SIG-M5 treated with dmso at 0.1 percent for 504 hours (cell line): ENCODE results near the gene UCP3.

ENCODE experiments used
- DNase-seq: peaks from one replicate; lab custom pipeline; 2025; ENCODE audit not compliant: unreplicated experiment; lab: John Stamatoyannopoulos, UW

Gene UCP3

GRCh38 chr11:73958521-73959141 lies 50.3 kb downstream of the UCP3 start:
- no peak for DNase-seq

DNA sequence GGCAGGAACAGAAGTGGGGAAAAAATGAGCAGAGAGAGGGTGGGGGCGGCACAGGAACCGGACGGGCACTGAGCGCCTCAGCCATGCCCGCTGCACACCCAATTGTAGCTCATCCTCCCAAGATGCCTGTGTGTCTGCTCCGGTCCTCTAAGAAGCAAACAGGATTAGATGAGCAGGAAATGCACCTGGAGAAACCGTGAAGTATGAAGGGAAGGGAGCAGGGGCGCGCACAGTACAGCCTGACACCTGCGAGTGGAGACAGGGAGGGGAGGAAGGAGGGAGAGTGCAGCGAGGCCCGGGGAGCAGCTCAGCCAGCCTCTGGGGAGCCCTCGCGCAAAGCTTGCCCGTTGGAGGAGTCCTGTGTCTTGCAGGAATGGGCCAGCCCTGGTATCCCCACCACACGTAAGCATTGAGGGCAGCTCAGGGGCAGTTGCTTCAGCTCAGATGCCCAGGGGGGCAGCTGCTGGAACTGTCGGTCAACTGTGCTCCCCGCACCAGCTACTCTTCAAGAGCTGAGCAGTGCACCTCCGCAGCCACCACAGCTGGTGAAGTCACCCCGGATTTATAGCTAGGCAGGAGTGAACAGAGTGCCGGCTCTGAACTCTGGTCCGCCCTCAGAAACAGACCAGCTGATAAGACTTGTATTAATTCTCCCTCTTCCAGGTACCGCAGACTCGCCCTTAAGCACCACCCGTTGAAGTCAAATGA lies 51.1 kb downstream of the UCP3 start:
- DNase-seq = no peak

- DNase-seq = no peak
These were observed 51.8 kb downstream of the UCP3 start for GRCh38 chr11:73956876-73957653.

- no peak for DNase-seq
These were observed 57.1 kb downstream of the UCP3 start for GRCh38 chr11:73951797-73952196.

DNA sequence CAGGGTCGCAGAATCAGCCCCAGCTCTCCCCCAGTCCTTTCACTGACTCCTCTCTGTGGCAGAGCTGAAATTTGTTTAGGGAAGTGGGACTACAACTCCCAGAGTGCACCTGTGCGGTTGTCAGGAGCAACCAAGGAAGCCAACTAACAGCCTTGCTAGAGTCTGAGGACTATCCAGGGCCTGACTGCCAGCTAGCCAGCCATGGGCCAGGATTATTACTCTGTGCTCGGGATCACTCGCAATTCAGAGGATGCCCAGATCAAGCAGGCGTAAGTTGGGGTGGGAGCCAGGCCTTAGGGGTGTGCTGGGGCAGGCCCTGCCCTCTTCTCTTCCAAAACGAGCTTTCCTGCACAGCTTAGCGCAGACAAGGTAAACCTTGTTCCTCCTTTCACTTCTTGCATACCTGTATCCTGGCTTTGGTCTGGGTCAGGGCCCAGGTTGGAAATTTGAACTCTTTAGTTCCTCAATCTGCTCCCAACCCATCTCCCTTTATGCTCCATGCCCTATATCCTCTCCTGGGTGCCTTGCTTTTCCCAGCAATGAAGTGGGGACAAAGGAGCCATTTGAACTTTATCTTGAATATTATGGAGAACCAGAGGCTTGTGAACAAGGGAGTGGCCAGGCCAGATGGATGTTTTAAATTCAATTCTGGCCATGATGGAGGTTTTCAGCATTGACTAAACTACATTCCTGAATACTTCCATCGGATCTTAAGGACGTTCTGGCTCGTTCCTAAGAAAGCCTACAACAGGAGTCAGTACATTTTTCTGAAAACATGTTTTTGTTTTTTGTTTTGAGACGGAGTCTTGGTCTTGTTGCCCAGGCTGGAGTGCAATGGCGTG lies 57.8 kb downstream of the UCP3 start, which contains the start of gene DNAJB13:
Gene DNAJB13, plus strand, starts transcription at position 158 of the 842 bp plus-strand sequence. Its CDS starts 44 bp downstream, at position 202.
- peak; percentile 57 for DNase-seq
